Mesothelial cell of epicardium (in vitro differentiated cells): Measurements from ENCODE around the gene ATP5F1D. TPM values are rescaled to one million over a fixed set of nuclear protein-coding genes. Genes with fewer than 3 reads are reported as not detected.

Experiments used
- DNase-seq, 2 experiments: peaks; one replicate each; pipeline ENCODE4 v3.0.0; 2021; ENCODE audit warnings: low spot score in 2 of 2; ENCODE audit not compliant: unreplicated experiment in 2 of 2
- H3K27ac Mint-ChIP-seq: 2 replicates; pipeline ENCODE4 v1.8.0; 2021; ENCODE audit warnings: mixed read lengths
- H3K27me3 Mint-ChIP-seq: 2 replicates; pipeline ENCODE4 v1.8.0; 2021; ENCODE audit warnings: low read depth, mixed read lengths
- H3K36me3 Mint-ChIP-seq: 2 replicates; pipeline ENCODE4 v1.8.0; 2021; ENCODE audit warnings: mixed read lengths
- H3K4me1 Mint-ChIP-seq: 2 replicates; pipeline ENCODE4 v1.8.0; 2021; ENCODE audit warnings: mixed read lengths
- H3K4me3 Mint-ChIP-seq: 2 replicates; pipeline ENCODE4 v1.8.0; 2021; ENCODE audit warnings: mild to moderate bottlenecking, moderate library complexity, mixed read lengths
- H3K9me3 Mint-ChIP-seq: 2 replicates; pipeline ENCODE4 v1.8.0; 2021; ENCODE audit warnings: mixed read lengths
- total RNA-seq: library from RNA; stranded (reverse); gene quantifications from 3 replicates; pipeline ENCODE4 v1.2.1, GENCODE V29; 2021
- TF ChIP-seq, protein P1 (sequence below): fragments of 200-600 bp; sonication (generic); IDR thresholded peaks from one replicate; pipeline ENCODE4 v1.5.0; 2021; ENCODE audit warnings: antibody characterized with exemption; ENCODE audit not compliant: unreplicated experiment

ATP5F1D gene
- total RNA-seq, 1 donor from 2014 or later: 108 TPM

- no peak for DNase-seq
- no peaks in the 10 kb centered on the region for H3K9me3 Mint-ChIP-seq
- peak overlapping the region; percentile 69 for H3K4me3 Mint-ChIP-seq
- peaks cover 13% of the 10 kb centered on the region for H3K4me1 Mint-ChIP-seq
- peaks cover 2% of the 10 kb centered on the region for H3K36me3 Mint-ChIP-seq
- H3K27me3 Mint-ChIP-seq: peaks cover 14% of the 10 kb centered on the region
- peak overlapping the region; percentile 64 for H3K27ac Mint-ChIP-seq
- TF ChIP-seq, protein P1, sequence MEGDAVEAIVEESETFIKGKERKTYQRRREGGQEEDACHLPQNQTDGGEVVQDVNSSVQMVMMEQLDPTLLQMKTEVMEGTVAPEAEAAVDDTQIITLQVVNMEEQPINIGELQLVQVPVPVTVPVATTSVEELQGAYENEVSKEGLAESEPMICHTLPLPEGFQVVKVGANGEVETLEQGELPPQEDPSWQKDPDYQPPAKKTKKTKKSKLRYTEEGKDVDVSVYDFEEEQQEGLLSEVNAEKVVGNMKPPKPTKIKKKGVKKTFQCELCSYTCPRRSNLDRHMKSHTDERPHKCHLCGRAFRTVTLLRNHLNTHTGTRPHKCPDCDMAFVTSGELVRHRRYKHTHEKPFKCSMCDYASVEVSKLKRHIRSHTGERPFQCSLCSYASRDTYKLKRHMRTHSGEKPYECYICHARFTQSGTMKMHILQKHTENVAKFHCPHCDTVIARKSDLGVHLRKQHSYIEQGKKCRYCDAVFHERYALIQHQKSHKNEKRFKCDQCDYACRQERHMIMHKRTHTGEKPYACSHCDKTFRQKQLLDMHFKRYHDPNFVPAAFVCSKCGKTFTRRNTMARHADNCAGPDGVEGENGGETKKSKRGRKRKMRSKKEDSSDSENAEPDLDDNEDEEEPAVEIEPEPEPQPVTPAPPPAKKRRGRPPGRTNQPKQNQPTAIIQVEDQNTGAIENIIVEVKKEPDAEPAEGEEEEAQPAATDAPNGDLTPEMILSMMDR: no peak
These were observed 42.4 kb downstream of the ATP5F1D start for GRCh38 chr19:1283917-1284292.

GRCh38 chr19:1284293-1284978 lies 42.9 kb downstream of the ATP5F1D start:
- no peaks in the 10 kb centered on the region for H3K9me3 Mint-ChIP-seq
- H3K27ac Mint-ChIP-seq: peak overlapping the region; percentile 64
- H3K4me3 Mint-ChIP-seq: peak overlapping the region; percentile 69
- peaks cover 2% of the 10 kb centered on the region for H3K36me3 Mint-ChIP-seq
- DNase-seq: no peak
- H3K4me1 Mint-ChIP-seq: peaks cover 13% of the 10 kb centered on the region
- peaks cover 14% of the 10 kb centered on the region for H3K27me3 Mint-ChIP-seq
- TF ChIP-seq, protein P1: no peak

DNA sequence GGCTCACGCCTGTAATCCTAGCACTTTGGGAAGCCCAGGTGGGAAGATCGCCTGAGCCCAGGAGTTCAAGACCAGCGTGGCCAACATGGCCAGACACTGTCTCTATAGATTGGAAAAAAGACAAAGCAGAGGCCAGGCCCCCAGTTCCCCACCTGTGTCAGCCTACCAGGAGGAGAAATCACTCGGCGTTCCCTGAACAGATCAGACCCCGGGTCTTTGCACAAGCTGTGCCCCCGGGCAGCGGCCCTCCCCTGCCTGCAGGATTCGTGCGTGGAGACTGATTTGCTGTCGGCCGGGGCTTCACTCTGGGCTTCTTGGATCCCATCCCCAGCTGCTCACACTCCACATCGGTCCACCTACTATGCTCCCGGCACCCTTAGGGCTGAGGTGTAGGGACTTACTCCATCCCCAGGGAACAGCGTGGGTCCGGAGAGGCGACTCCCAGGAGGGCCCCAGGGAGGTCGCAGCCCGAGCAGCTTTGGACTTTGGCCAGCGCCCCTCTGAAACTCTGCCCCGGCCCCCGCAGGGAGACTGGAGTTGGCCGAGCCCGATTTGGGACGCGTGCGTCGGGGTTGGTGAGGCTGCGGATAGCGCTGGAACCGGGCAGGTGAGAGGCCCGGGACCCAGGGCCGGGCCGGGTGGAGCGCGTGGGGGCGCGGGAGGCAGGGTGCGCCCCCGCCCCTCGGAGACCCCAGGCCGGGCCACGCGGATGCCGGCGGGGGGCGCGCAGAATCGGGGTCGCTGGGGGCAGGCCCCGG lies 43.6 kb downstream of the ATP5F1D start:
- H3K36me3 Mint-ChIP-seq: no peaks in the 10 kb centered on the region
- no peaks in the 10 kb centered on the region for H3K9me3 Mint-ChIP-seq
- H3K27ac Mint-ChIP-seq: peak overlapping the region; percentile 19
- peaks cover 7% of the 10 kb centered on the region for H3K4me1 Mint-ChIP-seq
- TF ChIP-seq, protein P1: no peak
- H3K27me3 Mint-ChIP-seq: peaks cover 14% of the 10 kb centered on the region
- DNase-seq: no peak
- H3K4me3 Mint-ChIP-seq: peak overlapping the region; percentile 69

- peak within 1 kb of the TSS; percentile 19 for H3K27ac Mint-ChIP-seq
- no peak for DNase-seq
- TF ChIP-seq, protein P1: no peak
These were observed 44.3 kb downstream of the ATP5F1D start, which contains the start of gene EFNA2 for GRCh38 chr19:1285737-1286360. TSS of gene EFNA2 (plus strand) at chr19:1285873. CDS start at chr19:1286169, 296 bp downstream.

DNA sequence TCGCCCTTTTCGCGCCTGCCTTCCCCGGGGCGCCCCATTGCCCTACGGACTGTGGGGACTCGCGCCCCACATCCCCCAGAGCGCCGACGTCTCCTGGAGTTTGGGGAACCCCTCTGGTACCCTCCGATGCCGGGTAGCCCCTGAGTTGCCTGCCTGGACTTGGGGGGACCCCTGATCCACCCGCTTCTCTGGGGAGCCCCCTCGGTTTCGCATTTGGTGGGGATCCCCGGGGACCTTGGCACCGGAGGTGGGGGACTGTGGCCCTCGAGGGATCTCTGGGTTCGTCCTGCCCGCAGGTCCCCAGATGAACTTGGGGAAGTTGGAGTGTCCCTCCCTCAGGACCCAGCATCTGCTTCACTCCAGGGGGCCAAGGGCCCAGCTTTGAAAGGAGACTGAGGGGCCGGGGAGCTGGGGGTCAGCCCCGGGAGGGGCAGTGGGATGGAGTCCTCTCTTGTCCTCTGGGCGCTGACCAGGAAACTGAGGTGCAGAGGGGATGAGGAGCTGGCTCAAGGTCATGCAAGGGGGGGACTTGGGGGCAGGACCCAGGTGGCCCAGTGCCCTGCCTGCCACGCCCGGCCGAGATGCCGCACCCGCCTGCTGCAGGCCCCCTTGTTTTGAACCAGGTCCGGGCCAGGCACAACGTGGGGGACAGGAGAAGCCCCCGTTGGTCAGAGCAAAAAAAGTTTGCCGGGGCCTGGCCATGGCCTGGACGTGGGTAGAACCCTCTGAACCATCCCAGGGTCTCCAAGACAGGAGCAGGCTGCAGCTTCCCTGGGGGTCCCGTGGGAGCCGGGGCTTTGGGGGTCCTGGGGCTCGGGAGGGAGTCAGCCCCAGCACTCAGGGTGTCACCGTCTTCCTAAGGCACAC lies 45.2 kb downstream of the ATP5F1D start:
- Mint-ChIP-seq H3K4me1 (peaks cover 7% of the 10 kb centered on the region), H3K9me3 (no peaks in the 10 kb centered on the region), H3K36me3 (no peaks in the 10 kb centered on the region), H3K4me3 (peak overlapping the region; percentile 77), H3K27me3 (peaks cover 14% of the 10 kb centered on the region), H3K27ac (no peak overlapping the region)
- TF ChIP-seq, protein P1: no peak
- DNase-seq: no peak

More at GRCh38 chr19:1285737-1286360, 44.3 kb downstream of the ATP5F1D start, which contains the start of gene EFNA2:
- H3K36me3 Mint-ChIP-seq: no peaks in the 10 kb centered on the region
- H3K4me1 Mint-ChIP-seq: peaks cover 7% of the 10 kb centered on the region
- H3K4me3 Mint-ChIP-seq: peak within 1 kb of the TSS; percentile 77
- no peaks in the 10 kb centered on the region for H3K9me3 Mint-ChIP-seq
- peaks cover 14% of the 10 kb centered on the region for H3K27me3 Mint-ChIP-seq
